HepG2 (cell line): Measurements from ENCODE around the gene TMIGD2. TPM values are rescaled to one million over a fixed set of nuclear protein-coding genes. Genes with fewer than 3 reads are reported as not detected.

Experiments
- ATAC-seq: fragments of 200-7000 bp; cut with Tn5 transposase; 3 replicates; pipeline ENCODE4 v1.9.1; 2020; ENCODE audit warnings: mild to moderate bottlenecking, moderate library complexity
- BruUV-seq: library from RNA; stranded (reverse); fragments of 400-500 nt; replicated peaks from 2 replicates; lab custom pipeline; 2021; lab: Mats Ljungman, UMichigan
- CTCF ChIA-PET: fragments of 300-600 bp; formaldehyde crosslinking; extraction: SDS; loops from one replicate; lab custom pipeline; 2021; ENCODE audit warnings: low total read pairs, inconsistent platforms, low intra/inter-chr PET ratio; lab: Yijun Ruan, JAX
- POLR2A ChIA-PET: fragments of 350-600 bp; sonication (Branson Sonifier 250); formaldehyde crosslinking; loops from one replicate; lab custom pipeline; 2020; ENCODE audit warnings: antibody characterized with exemption, inconsistent platforms; lab: Yijun Ruan, JAX
- DNase-seq: peaks from one replicate; pipeline ENCODE4 v3.0.0-alpha.2; 2015; ENCODE audit warnings: low spot score
- FAIRE-seq: peaks from 3 replicates; lab custom pipeline; 2011; peaks lifted over from hg19 to GRCh38; lab: Jason Lieb, UNC
- H2AFZ ChIP-seq: one replicate; pipeline ENCODE4 v1.6.1; 2011; ENCODE audit warnings: low read length, inconsistent platforms
- H3K27ac ChIP-seq: fragments of 300-600 bp; 3 replicates; pipeline ENCODE4 v1.8.0; 2011; ENCODE audit warnings: mixed run types, mild to moderate bottlenecking, mixed read lengths, low read length, inconsistent platforms; ENCODE audit not compliant: insufficient read depth; ENCODE audit errors: extremely low read length
- H3K27me3 ChIP-seq, 2 experiments: fragments of 200-600 bp in 1 of 2; 2 replicates in 1 of 2; 3 replicates in 1 of 2; pipeline versions ENCODE4 v1.6.0 to v1.8.0; 2011; ENCODE audit warnings: low read length in 2 of 2, mild to moderate bottlenecking in 2 of 2, moderate library complexity in 2 of 2, inconsistent platforms in 1 of 2; ENCODE audit not compliant: insufficient read depth in 2 of 2, control insufficient read depth in 1 of 2
- H3K36me3 ChIP-seq, 2 experiments: fragments of 200-600 bp in 1 of 2; replicated peaks in 1 of 2; 2 replicates in 1 of 2; 3 replicates in 1 of 2; pipeline versions ENCODE4 v1.5.1 to v1.8.0; 2011; ENCODE audit warnings: low read length in 2 of 2, inconsistent platforms in 1 of 2; ENCODE audit not compliant: insufficient read depth in 2 of 2, control insufficient read depth in 1 of 2
- H3K4me1 ChIP-seq: 2 replicates; pipeline ENCODE4 v1.5.1; 2012; ENCODE audit warnings: low read length, inconsistent platforms; ENCODE audit not compliant: insufficient read depth
- H3K4me2 ChIP-seq: 2 replicates; pipeline ENCODE4 v1.6.0; 2011; ENCODE audit warnings: low read depth, low read length, inconsistent platforms
- H3K4me3 ChIP-seq, 3 experiments: fragments of 200-600 bp in 1 of 3; sonication (generic), shearing (Covaris generic) in 1 of 3; replicated peaks in 1 of 3; 2 replicates each; pipeline ENCODE4 v1.5.1; 2011 to 2016; ENCODE audit warnings: low read length in 3 of 3, inconsistent platforms in 2 of 3, low read depth in 2 of 3, mild to moderate bottlenecking in 2 of 3, control low read depth in 1 of 3, mixed read lengths in 1 of 3; ENCODE audit not compliant: insufficient read depth in 1 of 3
- H3K79me2 ChIP-seq: one replicate; pipeline ENCODE4 v1.6.1; 2011; ENCODE audit warnings: low read length, inconsistent platforms; ENCODE audit not compliant: insufficient read depth
- H3K9ac ChIP-seq: 2 replicates; pipeline ENCODE4 v1.6.0; 2011; ENCODE audit warnings: mild to moderate bottlenecking, low read depth, low read length, inconsistent platforms; ENCODE audit not compliant: insufficient read depth
- H3K9me3 ChIP-seq: 2 replicates; pipeline ENCODE4 v1.5.1; 2012; ENCODE audit warnings: mild to moderate bottlenecking, low read length
- H4K20me1 ChIP-seq: 2 replicates; pipeline ENCODE4 v1.6.0; 2011; ENCODE audit warnings: inconsistent platforms, mild to moderate bottlenecking, low read length, moderate library complexity; ENCODE audit not compliant: insufficient read depth
- ARNTL ChIP-seq: sonication (generic); formaldehyde crosslinking; IDR thresholded peaks from 2 replicates; pipeline ENCODE4 v1.4.0; 2020; ENCODE audit warnings: mild to moderate bottlenecking, missing genetic modification reagents
- FOXK2 ChIP-seq: fragments of 450-650 bp; IDR thresholded peaks from 2 replicates; pipeline ENCODE4 v1.6.1; 2016
- HNRNPUL1 ChIP-seq: fragments of 200-400 bp; formaldehyde crosslinking; IDR thresholded peaks from 2 replicates; pipeline ENCODE4 v1.6.1; 2017; ENCODE audit warnings: low read depth, mild to moderate bottlenecking, low read length, moderate library complexity
- KLF6 ChIP-seq: IDR thresholded peaks from 2 replicates; pipeline ENCODE4 v1.8.0; 2016; ENCODE audit warnings: missing biosample characterization, missing genetic modification reagents
- MAX ChIP-seq: IDR thresholded peaks from 2 replicates; pipeline ENCODE4 v1.6.1; 2012; ENCODE audit warnings: inconsistent platforms
- ZBTB7A ChIP-seq: sonication (generic); formaldehyde crosslinking; IDR thresholded peaks from 2 replicates; pipeline ENCODE4 v1.8.0; 2022; ENCODE audit warnings: mild to moderate bottlenecking, missing genetic modification reagents
- ZFP62 ChIP-seq: sonication (generic); formaldehyde crosslinking; IDR thresholded peaks from 2 replicates; pipeline ENCODE4 v1.4.0; 2020; ENCODE audit warnings: missing genetic modification reagents
- ZNF256 ChIP-seq: sonication (generic); formaldehyde crosslinking; conservative IDR thresholded peaks from 2 replicates; pipeline ENCODE4 v1.4.0; 2020; ENCODE audit warnings: missing genetic modification reagents
- ZNF550 ChIP-seq: sonication (generic); formaldehyde crosslinking; IDR thresholded peaks from 2 replicates; pipeline ENCODE4 v1.4.0; 2020; ENCODE audit warnings: mild to moderate bottlenecking, missing genetic modification reagents, borderline replicate concordance
- ZNF616 ChIP-seq: sonication (generic); formaldehyde crosslinking; IDR thresholded peaks from 2 replicates; pipeline ENCODE4 v1.5.0; 2020; ENCODE audit warnings: low read depth, mild to moderate bottlenecking, missing genetic modification reagents
- ZNF629 ChIP-seq: sonication (generic); formaldehyde crosslinking; conservative IDR thresholded peaks from 2 replicates; pipeline ENCODE4 v1.5.0; 2020; ENCODE audit warnings: missing genetic modification reagents
- ZNF660 ChIP-seq: sonication (generic); formaldehyde crosslinking; IDR thresholded peaks from 2 replicates; pipeline ENCODE4 v1.5.1; 2020; ENCODE audit warnings: mild to moderate bottlenecking, low read depth, missing genetic modification reagents, borderline replicate concordance
- ZNF770 ChIP-seq: sonication (generic); formaldehyde crosslinking; IDR thresholded peaks from 2 replicates; pipeline ENCODE4 v1.5.0; 2020; ENCODE audit warnings: mild to moderate bottlenecking, missing genetic modification reagents
- ZNF792 ChIP-seq: IDR thresholded peaks from 2 replicates; pipeline ENCODE4 v1.6.1; 2016
- WGBS: methylation state at CpG from one replicate; pipeline ENCODE4 v1.1.6; 2017; ENCODE audit warnings: low lambda C conversion rate; 5-methylcytosine and 5-hydroxymethylcytosine counted together
- in situ Hi-C: cut with HindIII; loops from 2 replicates; pipeline ENCODE4 v1.10.0; 2017; ENCODE audit warnings: low pct_unique_long_range_greater_than_20kb; ENCODE audit not compliant: extremely low pct_ligation_motif_present
- intact Hi-C: fragments of 100-400 bp; cut with micrococcal nuclease; formaldehyde crosslinking; loops from one replicate; pipeline ENCODE4 v1.10.0; 2022; ENCODE audit not compliant: unreplicated experiment
- polyA plus RNA-seq, 8 experiments: library from polyadenylated mRNA; depleted of rRNA in 3 of 8; stranded (reverse) in 7 of 8; unstranded in 1 of 8; fragments of >200 nt; fragmentation: Illumina TruSeq in 4 of 8; extraction: Trizol in 4 of 8; gene quantifications; 2 replicates each; pipeline versions ENCODE4 v1.2.1 to v1.2.3, GENCODE V29; 2011 to 2016; ENCODE audit warnings: low read depth in 4 of 8, missing spikeins in 1 of 8, mixed read lengths in 1 of 8; ENCODE audit not compliant: insufficient read depth in 1 of 8
- total RNA-seq, 5 experiments: library from RNA; depleted of rRNA; stranded (reverse); fragments of >200 nt; fragmentation: Illumina TruSeq; extraction: Trizol; gene quantifications; 2 replicates each; pipeline ENCODE4 v1.2.3, GENCODE V29; 2016; ENCODE audit warnings: low read depth in 1 of 5
- TF ChIP-seq, protein P1 (sequence below), 2 experiments: sonication (generic) in 1 of 2; formaldehyde crosslinking in 1 of 2; IDR thresholded peaks; 2 replicates each; pipeline versions ENCODE4 v1.4.0 to v1.6.1; 2018 to 2020; ENCODE audit warnings: missing genetic modification reagents in 2 of 2, borderline replicate concordance in 1 of 2, low read depth in 1 of 2, mild to moderate bottlenecking in 1 of 2, missing biosample characterization in 1 of 2
- TF ChIP-seq, protein P2 (sequence below): IDR thresholded peaks from 2 replicates; pipeline ENCODE4 v1.6.1; 2016

TMIGD2 gene
- total and polyA plus RNA-seq, 2 of the 13 experiments (the other 11 are each of a cell fraction or from before 2014, with no cell fraction given): 0.11 to 1.0 TPM

DNA sequence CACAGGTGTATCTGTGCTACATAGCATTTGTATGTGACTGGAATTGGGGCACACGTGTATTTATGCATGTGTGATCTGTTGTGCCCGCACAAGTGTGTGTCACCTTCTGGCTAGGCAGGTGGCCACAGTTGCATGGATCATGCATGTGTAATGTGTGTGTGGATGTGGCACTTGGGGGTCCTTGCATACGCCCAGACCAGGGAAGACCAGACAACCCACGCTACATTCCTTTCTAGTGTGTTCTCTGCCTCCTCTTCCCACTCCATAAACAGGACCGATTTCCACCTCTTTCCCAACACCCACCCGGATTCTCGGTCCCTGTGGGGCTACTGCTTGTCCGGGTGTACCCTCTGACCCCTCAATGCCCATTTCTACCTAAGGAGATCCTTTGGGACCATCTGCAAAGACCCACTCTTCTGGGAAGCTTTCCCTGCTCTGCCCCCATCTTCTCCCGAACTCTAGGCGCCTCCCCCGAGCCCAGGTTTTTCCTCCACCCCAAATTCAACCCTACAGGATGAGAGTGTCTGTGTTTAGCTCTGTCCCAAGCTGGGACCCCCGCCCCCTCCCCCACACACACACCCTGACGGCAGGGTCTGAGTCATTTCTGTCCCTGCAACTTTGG, 24.1 kb upstream of the TMIGD2 start:
- H4K20me1 ChIP-seq: no peaks in the 10 kb centered on the region
- FAIRE-seq: no peak
- CTCF ChIA-PET: no interaction called here
- H3K27ac ChIP-seq: no peak overlapping the region
- no peak for ATAC-seq
- H3K4me1 ChIP-seq: no peaks in the 10 kb centered on the region
- DNase-seq: no peak
- no peaks in the 10 kb centered on the region for H3K27me3 ChIP-seq
- H3K4me3 ChIP-seq: no peak overlapping the region
- no peaks in the 10 kb centered on the region for H3K9me3 ChIP-seq
- 94% methylated on average over 13 of the region's 13 CpGs for WGBS
- in situ Hi-C loops (no loop called here), intact Hi-C loops (no loop called here)
- no peak overlapping the region for H3K4me2 ChIP-seq
- H3K79me2 ChIP-seq: no peaks in the 10 kb centered on the region
- H3K36me3 ChIP-seq: peaks cover 0 to 3% of the 10 kb centered on the region in 2 experiments; a peak in 1 of 5 replicates
- H2AFZ ChIP-seq: no peak overlapping the region
- TF ChIP-seq ZNF660 (CRISPR knock-in tag) (no peak), ZNF792 (CRISPR knock-in tag) (no peak), MAX (no peak), ZFP62 (CRISPR knock-in tag) (no peak), ZNF256 (CRISPR knock-in tag) (no peak), ZNF629 (CRISPR knock-in tag) (no peak), KLF6 (no peak)
- POLR2A ChIA-PET: no interaction called here
- no TSS peak for BruUV-seq
- H3K9ac ChIP-seq: no peak overlapping the region

- Histone ChIP-seq H3K79me2 (no peaks in the 10 kb centered on the region), H2AFZ (no peak overlapping the region), H3K27ac (no peak overlapping the region), H3K27me3 (no peaks in the 10 kb centered on the region), H3K9ac (no peak overlapping the region), H3K9me3 (no peaks in the 10 kb centered on the region), H3K4me2 (no peak overlapping the region), H3K36me3 (no peaks in the 10 kb centered on the region), H3K4me3 (no peak overlapping the region), H3K4me1 (no peaks in the 10 kb centered on the region), H4K20me1 (no peaks in the 10 kb centered on the region)
- in situ Hi-C loops (no loop called here), intact Hi-C loops (no loop called here)
- no TSS peak for BruUV-seq
- 97% methylated on average over 11 of the region's 12 CpGs for WGBS
- FAIRE-seq (no peak), DNase-seq (no peak), ATAC-seq (no peak)
- ChIA-PET POLR2A (no interaction called here), CTCF (no interaction called here)
- TF ChIP-seq ZNF770 (no peak), HNRNPUL1 (no peak), ZNF550 (CRISPR knock-in tag) (no peak), FOXK2 (no peak), ZNF616 (CRISPR knock-in tag) (no peak), ZBTB7A (CRISPR knock-in tag) (no peak), ARNTL (CRISPR knock-in tag) (no peak)
- TF ChIP-seq, protein P1, sequence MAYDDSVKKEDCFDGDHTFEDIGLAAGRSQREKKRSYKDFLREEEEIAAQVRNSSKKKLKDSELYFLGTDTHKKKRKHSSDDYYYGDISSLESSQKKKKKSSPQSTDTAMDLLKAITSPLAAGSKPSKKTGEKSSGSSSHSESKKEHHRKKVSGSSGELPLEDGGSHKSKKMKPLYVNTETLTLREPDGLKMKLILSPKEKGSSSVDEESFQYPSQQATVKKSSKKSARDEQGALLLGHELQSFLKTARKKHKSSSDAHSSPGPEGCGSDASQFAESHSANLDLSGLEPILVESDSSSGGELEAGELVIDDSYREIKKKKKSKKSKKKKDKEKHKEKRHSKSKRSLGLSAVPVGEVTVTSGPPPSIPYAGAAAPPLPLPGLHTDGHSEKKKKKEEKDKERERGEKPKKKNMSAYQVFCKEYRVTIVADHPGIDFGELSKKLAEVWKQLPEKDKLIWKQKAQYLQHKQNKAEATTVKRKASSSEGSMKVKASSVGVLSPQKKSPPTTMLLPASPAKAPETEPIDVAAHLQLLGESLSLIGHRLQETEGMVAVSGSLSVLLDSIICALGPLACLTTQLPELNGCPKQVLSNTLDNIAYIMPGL (CRISPR knock-in tag; IDR thresholded peaks at IDR 0.05; ENCODE audit: borderline replicate concordance in 1 of 2, low read depth in 1 of 2): no peak
- TF ChIP-seq, protein P2, sequence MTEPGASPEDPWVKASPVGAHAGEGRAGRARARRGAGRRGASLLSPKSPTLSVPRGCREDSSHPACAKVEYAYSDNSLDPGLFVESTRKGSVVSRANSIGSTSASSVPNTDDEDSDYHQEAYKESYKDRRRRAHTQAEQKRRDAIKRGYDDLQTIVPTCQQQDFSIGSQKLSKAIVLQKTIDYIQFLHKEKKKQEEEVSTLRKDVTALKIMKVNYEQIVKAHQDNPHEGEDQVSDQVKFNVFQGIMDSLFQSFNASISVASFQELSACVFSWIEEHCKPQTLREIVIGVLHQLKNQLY (CRISPR knock-in tag): no peak
These were observed 22.0 kb upstream of the TMIGD2 start for GRCh38 chr19:4324228-4324627.
